DOHH2 (cell line): ENCODE data around the gene PMP22.

Experiments
- H3F3A ChIP-seq: fragments of 200-600 bp; sonication (generic), shearing (Covaris generic); 2 replicates; pipeline ENCODE4 v1.6.0; 2016; ENCODE audit warnings: antibody characterized with exemption, mild to moderate bottlenecking; ENCODE audit not compliant: control insufficient read depth, insufficient read depth
- H3K27ac ChIP-seq: fragments of 200-600 bp; sonication (generic); 2 replicates; pipeline ENCODE4 v1.5.1; 2014; ENCODE audit warnings: low read depth, mild to moderate bottlenecking, low read length, moderate library complexity
- H3K27me3 ChIP-seq: fragments of 200-600 bp; sonication (generic); 2 replicates; pipeline ENCODE4 v1.6.1; 2014; ENCODE audit warnings: mild to moderate bottlenecking, low read length, mixed read lengths; ENCODE audit not compliant: control insufficient read depth
- H3K36me3 ChIP-seq: fragments of 200-600 bp; sonication (generic); 2 replicates; pipeline ENCODE4 v1.6.1; 2014; ENCODE audit warnings: mild to moderate bottlenecking, low read length, moderate library complexity, mixed read lengths; ENCODE audit not compliant: control insufficient read depth
- H3K4me1 ChIP-seq: fragments of 200-600 bp; sonication (generic); 2 replicates; pipeline ENCODE4 v1.6.1; 2014; ENCODE audit warnings: mild to moderate bottlenecking, low read length, mixed read lengths; ENCODE audit not compliant: control insufficient read depth
- H3K4me2 ChIP-seq: fragments of 200-600 bp; sonication (generic); 2 replicates; pipeline ENCODE4 v1.6.0; 2014; ENCODE audit warnings: mild to moderate bottlenecking, low read length, moderate library complexity
- H3K4me3 ChIP-seq: fragments of 200-600 bp; sonication (generic); 2 replicates; pipeline ENCODE4 v1.5.1; 2014; ENCODE audit warnings: mild to moderate bottlenecking, low read length, mixed read lengths
- H3K79me2 ChIP-seq: fragments of 200-600 bp; sonication (generic); 2 replicates; pipeline ENCODE4 v1.6.1; 2014; ENCODE audit warnings: mild to moderate bottlenecking, low read length, mixed read lengths; ENCODE audit not compliant: control insufficient read depth
- H3K9me2 ChIP-seq: fragments of 200-600 bp; sonication (generic); replicated peaks from 2 replicates; pipeline ENCODE4 v1.6.1; 2014; ENCODE audit warnings: mild to moderate bottlenecking, low read length, mixed read lengths; ENCODE audit not compliant: control insufficient read depth
- H3K9me3 ChIP-seq: fragments of 200-600 bp; sonication (generic); 2 replicates; pipeline ENCODE4 v1.6.1; 2014; ENCODE audit warnings: antibody characterized with exemption, low read length, mixed read lengths; ENCODE audit not compliant: control insufficient read depth, insufficient read depth
- H4K20me1 ChIP-seq: fragments of 200-600 bp; sonication (generic); 2 replicates; pipeline ENCODE4 v1.6.0; 2014; ENCODE audit warnings: low read depth, mild to moderate bottlenecking, antibody characterized with exemption, low read length, moderate library complexity; ENCODE audit not compliant: control insufficient read depth, insufficient read depth
- CTCF ChIP-seq: fragments of 200-600 bp; sonication (generic); IDR thresholded peaks from one replicate; pipeline ENCODE4 v1.5.1; 2014; ENCODE audit warnings: antibody characterized with exemption, mild to moderate bottlenecking, low read depth, low read length; ENCODE audit not compliant: poor library complexity, severe bottlenecking
- EZH2phosphoT487 ChIP-seq: fragments of 200-600 bp; sonication (generic); IDR thresholded peaks from 2 replicates; pipeline ENCODE4 v1.6.1; 2017; ENCODE audit warnings: borderline replicate concordance, mild to moderate bottlenecking, antibody characterized with exemption, low read length, moderate library complexity, mixed read lengths

The PMP22 gene

DNA sequence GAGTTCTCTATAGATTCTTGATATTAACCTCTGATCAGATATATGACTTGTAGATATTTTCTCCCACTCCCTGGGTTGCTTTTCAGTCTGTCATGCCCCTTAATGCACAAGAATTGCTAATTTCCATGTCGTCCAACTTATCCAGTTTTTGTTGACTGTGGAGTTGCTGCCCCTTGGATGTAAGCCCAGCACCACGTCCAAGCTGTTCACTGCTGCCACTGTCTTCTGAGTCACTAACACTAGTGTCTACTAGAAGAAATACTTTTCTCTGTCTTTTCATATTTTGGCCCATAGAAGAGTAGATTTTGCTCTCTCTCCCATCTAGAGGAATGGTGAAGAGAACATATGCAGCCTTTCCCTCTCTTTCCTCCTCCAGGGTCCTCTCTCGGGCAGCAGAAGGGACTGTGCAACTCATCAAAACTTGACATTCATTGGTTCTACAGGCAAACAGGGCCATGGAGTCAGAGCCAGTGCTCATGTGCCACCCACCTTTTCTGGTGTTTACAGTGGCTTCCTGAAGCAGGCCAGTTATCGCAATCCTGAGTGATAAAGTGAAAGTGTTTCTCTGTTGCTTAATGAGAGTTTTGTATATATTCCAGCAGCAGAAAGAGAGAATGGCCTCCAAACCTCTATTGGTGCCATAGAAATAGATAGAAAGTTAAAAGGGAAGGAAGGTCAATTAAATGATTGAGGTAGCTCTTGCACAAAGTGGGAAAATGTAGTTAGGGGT, 22.6 kb upstream of the PMP22 start:
- H3K27ac ChIP-seq, result no peak overlapping the region
- no peaks in the 10 kb centered on the region for H3K27me3 ChIP-seq
- H3K4me1 ChIP-seq, result no peaks in the 10 kb centered on the region
- H3K9me2 ChIP-seq, result no peaks in the 10 kb centered on the region
- H3K4me3 ChIP-seq, result no peak overlapping the region
- H3K4me2 ChIP-seq, result no peak overlapping the region
- H3K36me3 ChIP-seq, result no peaks in the 10 kb centered on the region
- no peaks in the 10 kb centered on the region for H4K20me1 ChIP-seq
- TF ChIP-seq EZH2phosphoT487, result no peak
- no peak for TF ChIP-seq CTCF
- H3K9me3 ChIP-seq, result no peaks in the 10 kb centered on the region
- no peaks in the 10 kb centered on the region for H3F3A ChIP-seq
- H3K79me2 ChIP-seq, result no peaks in the 10 kb centered on the region

DNA sequence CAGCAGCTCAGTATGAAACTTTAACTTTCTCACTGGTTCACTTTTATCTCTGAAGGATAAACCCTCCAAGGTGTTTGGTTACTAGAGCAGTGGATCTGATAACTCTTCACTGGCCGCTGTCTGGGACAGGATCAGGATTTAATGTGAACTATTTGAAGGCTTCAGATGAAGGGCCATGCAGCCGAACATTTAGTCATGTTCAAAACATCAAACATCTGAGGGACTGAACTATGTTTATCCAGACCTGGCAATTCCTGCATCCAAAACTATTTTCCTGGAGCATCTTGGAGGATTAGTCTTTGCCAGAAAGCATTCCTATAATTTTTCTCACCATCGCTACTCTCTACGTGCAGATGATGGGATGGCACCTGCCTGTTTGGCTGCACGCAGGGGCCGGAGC, 20.3 kb upstream of the PMP22 start:
- Histone ChIP-seq H3K4me1 (no peaks in the 10 kb centered on the region), H3K36me3 (no peaks in the 10 kb centered on the region), H3K9me3 (no peaks in the 10 kb centered on the region), H3K4me2 (no peak overlapping the region), H3K4me3 (no peak overlapping the region), H3K9me2 (no peaks in the 10 kb centered on the region), H3K79me2 (no peaks in the 10 kb centered on the region), H3F3A (no peaks in the 10 kb centered on the region), H3K27ac (no peak overlapping the region), H3K27me3 (no peaks in the 10 kb centered on the region), H4K20me1 (no peaks in the 10 kb centered on the region)
- TF ChIP-seq EZH2phosphoT487 (no peak), CTCF (no peak)

- Histone ChIP-seq H3K4me1 (no peaks in the 10 kb centered on the region), H3F3A (no peaks in the 10 kb centered on the region), H3K36me3 (no peaks in the 10 kb centered on the region), H4K20me1 (no peaks in the 10 kb centered on the region), H3K9me3 (no peaks in the 10 kb centered on the region), H3K4me2 (no peak overlapping the region), H3K79me2 (no peaks in the 10 kb centered on the region), H3K27me3 (no peaks in the 10 kb centered on the region), H3K4me3 (no peak overlapping the region), H3K27ac (no peak overlapping the region), H3K9me2 (no peaks in the 10 kb centered on the region)
- no peak for TF ChIP-seq EZH2phosphoT487
- no peak for TF ChIP-seq CTCF
Measured at GRCh38 chr17:15284537-15284936, 19.4 kb upstream of the PMP22 start.
